Natural killer cell treated with Interleukin-12 subunit alpha and Interleukin-12 subunit beta and Interleukin-15 and Interleukin-18, amount 100 ng/mL, for 72 hours (primary cell): ENCODE measurements around the gene CTNNA1. TPM values are rescaled to one million over a fixed set of nuclear protein-coding genes. Genes with fewer than 3 reads are reported as not detected.
"Not testable (repeated sequence)": the region's sequence is repeated elsewhere in the genome, so short reads cannot be mapped to it uniquely, and the experiment has no call there.

Source experiments
- ATAC-seq, 2 donors: fragments of 150-1000 bp; cut with Tn5 transposase in 1 of 2; sonication (Bioruptor Pico), chemical (Tn5 transposase) in 1 of 2; 2 replicates each; pipeline ENCODE4 v1.10.0; 2021
- DNase-seq: peaks from one replicate; pipeline ENCODE4 v3.0.0; 2022; ENCODE audit warnings: low spot score
- H3K27ac Mint-ChIP-seq, 2 donors: 1 replicate in 1 of 2; 2 replicates in 1 of 2; pipeline ENCODE4 v1.8.0; 2022; ENCODE audit warnings: mixed read lengths in 2 of 2, mild to moderate bottlenecking in 1 of 2, moderate library complexity in 1 of 2
- H3K27me3 Mint-ChIP-seq, 2 donors: 1 replicate in 1 of 2; 2 replicates in 1 of 2; pipeline ENCODE4 v1.8.0; 2022; ENCODE audit warnings: mixed read lengths in 2 of 2
- H3K36me3 Mint-ChIP-seq: one replicate; pipeline ENCODE4 v1.8.0; 2022; ENCODE audit warnings: mixed read lengths
- H3K4me1 Mint-ChIP-seq, 2 donors: 1 replicate in 1 of 2; 2 replicates in 1 of 2; pipeline ENCODE4 v1.8.0; 2022; ENCODE audit warnings: low read depth in 2 of 2, mixed read lengths in 2 of 2, mild to moderate bottlenecking in 1 of 2
- H3K4me3 Mint-ChIP-seq: one replicate; pipeline ENCODE4 v1.8.0; 2022; ENCODE audit warnings: mixed read lengths
- H3K9me3 Mint-ChIP-seq: 2 replicates; pipeline ENCODE4 v1.8.0; 2022; ENCODE audit warnings: mixed read lengths
- total RNA-seq, 2 donors: library from RNA; stranded (reverse); gene quantifications; one replicate each; pipeline ENCODE4 v1.2.3, GENCODE V29; 2022

Gene CTNNA1
- total RNA-seq, 2 donors from 2014 or later, result 50.6 to 65.8 TPM

DNA sequence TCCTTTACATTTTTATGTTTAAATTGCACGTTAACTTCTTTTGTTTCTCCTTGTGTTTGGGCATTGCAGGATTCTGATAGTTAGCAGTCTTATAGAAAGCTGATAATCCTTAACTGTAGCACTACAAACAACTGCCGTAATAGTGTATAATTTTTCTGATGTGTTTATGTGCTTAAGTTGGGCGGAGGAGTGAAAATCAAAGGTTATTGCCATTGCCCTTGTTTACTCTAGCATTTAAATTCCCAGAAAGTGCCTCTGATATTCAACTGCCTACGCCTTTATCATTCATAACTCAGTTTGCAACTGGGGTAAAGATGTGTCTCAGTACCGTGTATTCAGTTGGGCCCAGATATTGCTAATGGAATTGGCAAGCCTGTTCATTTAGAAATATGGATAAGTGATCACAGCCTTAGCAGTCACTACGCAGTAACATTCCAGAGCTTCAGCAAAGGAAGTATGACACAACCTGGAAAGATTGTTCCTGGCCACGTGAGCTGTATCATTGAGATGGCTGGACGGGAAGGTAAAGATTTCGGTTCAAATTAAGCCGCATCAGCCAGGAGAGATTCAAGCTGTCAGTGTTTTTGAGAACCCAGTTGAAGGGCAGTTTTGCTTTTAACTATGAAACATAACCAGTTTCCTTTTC is 150.0 kb downstream of the CTNNA1 start:
- no peaks in the 10 kb centered on the region for H3K27me3 Mint-ChIP-seq
- no peak overlapping the region for H3K4me3 Mint-ChIP-seq
- DNase-seq (no peak), ATAC-seq (no peak)
- H3K36me3 Mint-ChIP-seq, result no peaks in the 10 kb centered on the region
- peaks cover 8 to 12% of the 10 kb centered on the region in 2 donors for H3K4me1 Mint-ChIP-seq
- H3K9me3 Mint-ChIP-seq, result no peaks in the 10 kb centered on the region
- no peak overlapping the region for H3K27ac Mint-ChIP-seq

DNA sequence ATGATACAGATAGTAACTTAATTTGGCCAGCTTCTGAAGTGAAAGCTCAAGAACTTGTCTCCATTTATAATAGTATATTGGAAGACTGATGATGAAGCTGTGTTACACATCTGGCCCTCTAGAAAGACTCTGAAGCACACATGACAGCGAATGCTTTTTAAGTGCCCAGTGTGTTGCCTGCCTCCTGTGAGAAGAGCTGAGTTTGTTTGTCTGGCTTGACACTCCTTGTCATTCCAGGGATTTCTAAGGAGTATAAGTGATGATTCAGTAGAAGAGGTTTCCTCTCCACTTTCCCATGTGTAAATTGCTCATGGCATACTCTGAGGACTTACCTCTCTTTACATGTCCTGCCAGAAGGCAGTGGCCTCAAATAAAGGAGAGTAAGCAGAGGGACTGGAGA is 152.3 kb downstream of the CTNNA1 start:
- Mint-ChIP-seq H3K4me1 (peaks cover 8 to 12% of the 10 kb centered on the region in 2 donors), H3K4me3 (no peak overlapping the region), H3K27ac (no peak overlapping the region), H3K36me3 (peaks cover 13% of the 10 kb centered on the region), H3K9me3 (no peaks in the 10 kb centered on the region), H3K27me3 (no peaks in the 10 kb centered on the region)
- ATAC-seq (no peak), DNase-seq (no peak)

DNA sequence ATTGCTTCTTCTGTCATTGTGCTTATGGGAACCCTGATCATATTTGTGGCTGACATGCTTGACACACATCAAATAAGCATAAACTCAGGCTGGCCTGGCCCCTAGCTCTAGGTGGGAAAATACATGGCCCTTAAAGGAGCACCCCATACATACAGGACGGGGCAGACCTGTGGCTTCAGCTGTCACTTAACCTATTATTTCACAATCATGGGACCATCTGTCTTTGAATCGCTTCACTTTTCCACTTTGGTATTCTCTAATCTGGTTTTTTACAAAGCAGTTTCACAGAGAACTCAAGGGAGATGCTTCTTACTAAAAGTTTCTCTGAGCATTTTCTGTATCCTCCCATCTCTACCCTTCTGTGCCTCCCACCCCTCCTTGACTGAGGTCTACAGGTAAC is 156.5 kb downstream of the CTNNA1 start:
- Mint-ChIP-seq H3K4me1 (peaks cover 4 to 7% of the 10 kb centered on the region in 2 donors), H3K4me3 (no peak overlapping the region), H3K9me3 (no peaks in the 10 kb centered on the region), H3K27ac (no peak overlapping the region), H3K36me3 (peaks cover 14% of the 10 kb centered on the region), H3K27me3 (no peaks in the 10 kb centered on the region)
- DNase-seq (no peak), ATAC-seq (no peak)

DNA sequence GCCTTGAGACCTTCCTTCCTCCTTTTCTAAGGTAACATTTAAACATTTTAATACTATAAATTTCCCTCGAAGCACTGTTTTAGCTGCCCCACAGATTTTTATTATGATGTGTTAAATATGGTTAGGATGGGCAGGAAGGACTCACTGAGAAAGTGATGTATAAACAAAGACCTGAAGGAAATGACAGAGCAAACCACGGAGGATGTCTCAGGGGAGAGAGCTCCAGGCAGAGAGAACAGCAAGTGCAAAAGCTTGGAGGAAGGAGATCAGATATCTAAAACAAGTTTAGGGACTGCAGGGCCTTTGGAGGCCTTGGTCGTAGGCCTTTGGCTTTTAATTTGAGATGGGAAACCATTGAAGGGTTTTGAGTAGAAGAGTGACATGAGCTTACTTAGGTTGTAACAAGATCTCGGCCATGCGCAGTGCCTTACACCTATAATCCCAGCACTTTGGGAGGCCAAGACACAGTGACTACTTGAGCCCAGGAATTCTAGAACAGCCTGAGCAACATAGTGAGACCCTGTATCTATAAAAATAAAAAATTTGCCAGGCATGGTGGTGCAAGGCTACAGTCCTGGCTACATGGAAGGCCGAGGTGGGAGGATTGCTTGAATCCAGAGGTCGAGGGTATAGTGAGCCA is 157.4 kb downstream of the CTNNA1 start:
- Mint-ChIP-seq H3K27me3 (no peaks in the 10 kb centered on the region), H3K36me3 (peaks cover 14% of the 10 kb centered on the region), H3K4me1 (peaks cover 4 to 7% of the 10 kb centered on the region in 2 donors), H3K4me3 (no peak overlapping the region), H3K9me3 (no peaks in the 10 kb centered on the region), H3K27ac (no peak overlapping the region)
- no peak for DNase-seq
- ATAC-seq, result no peak

DNA sequence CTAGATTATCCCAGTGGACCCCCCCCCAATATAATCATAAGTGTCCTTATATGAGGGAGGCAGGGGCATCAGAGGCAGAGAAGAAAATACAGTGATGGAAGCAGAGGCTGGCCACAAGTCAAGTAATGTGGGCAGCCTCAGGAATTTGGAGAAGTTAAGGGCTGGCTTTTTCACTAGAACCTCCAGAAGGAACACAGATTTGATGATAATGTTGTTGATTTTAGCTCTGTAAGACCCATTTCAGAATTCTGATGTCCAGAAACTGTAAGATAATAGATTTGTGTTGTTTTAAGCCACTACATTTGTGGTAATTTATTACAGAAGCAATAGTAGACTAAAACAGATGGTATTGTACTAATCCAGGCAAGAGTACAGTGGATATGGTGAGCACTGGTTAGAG is 158.2 kb downstream of the CTNNA1 start:
- ATAC-seq, result no peak
- H3K4me1 Mint-ChIP-seq, result peaks cover 4 to 7% of the 10 kb centered on the region in 2 donors
- H3K36me3 Mint-ChIP-seq, result peaks cover 14% of the 10 kb centered on the region
- no peaks in the 10 kb centered on the region for H3K27me3 Mint-ChIP-seq
- H3K4me3 Mint-ChIP-seq, result no peak overlapping the region
- no peaks in the 10 kb centered on the region for H3K9me3 Mint-ChIP-seq
- no peak for DNase-seq
- H3K27ac Mint-ChIP-seq, result no peak overlapping the region

DNA sequence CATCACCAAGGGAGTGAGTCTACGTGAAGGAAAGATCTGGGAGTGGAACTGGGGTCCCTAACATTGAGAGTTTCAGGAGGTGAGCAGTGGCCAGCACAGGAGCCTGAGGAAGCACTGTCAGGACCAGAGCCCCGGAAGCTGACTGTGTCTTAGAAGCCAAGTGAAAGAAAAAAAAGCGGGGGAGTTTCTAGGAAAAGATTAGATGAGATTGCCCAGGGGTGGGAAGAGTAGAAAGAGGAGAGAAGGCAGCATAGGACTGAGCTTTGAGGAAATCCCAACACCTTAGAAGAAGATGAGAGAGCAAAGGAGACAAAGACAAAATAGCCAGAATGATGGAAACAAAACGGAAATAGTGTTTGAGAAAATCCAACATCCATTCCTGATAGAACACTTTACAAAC is 158.9 kb downstream of the CTNNA1 start:
- peaks cover 14% of the 10 kb centered on the region for H3K36me3 Mint-ChIP-seq
- no peak overlapping the region for H3K4me3 Mint-ChIP-seq
- no peaks in the 10 kb centered on the region for H3K9me3 Mint-ChIP-seq
- no peak for DNase-seq
- H3K27me3 Mint-ChIP-seq, result no peaks in the 10 kb centered on the region
- ATAC-seq, result no peak
- H3K27ac Mint-ChIP-seq, result no peak overlapping the region
- H3K4me1 Mint-ChIP-seq, result peaks cover 4 to 7% of the 10 kb centered on the region in 2 donors

DNA sequence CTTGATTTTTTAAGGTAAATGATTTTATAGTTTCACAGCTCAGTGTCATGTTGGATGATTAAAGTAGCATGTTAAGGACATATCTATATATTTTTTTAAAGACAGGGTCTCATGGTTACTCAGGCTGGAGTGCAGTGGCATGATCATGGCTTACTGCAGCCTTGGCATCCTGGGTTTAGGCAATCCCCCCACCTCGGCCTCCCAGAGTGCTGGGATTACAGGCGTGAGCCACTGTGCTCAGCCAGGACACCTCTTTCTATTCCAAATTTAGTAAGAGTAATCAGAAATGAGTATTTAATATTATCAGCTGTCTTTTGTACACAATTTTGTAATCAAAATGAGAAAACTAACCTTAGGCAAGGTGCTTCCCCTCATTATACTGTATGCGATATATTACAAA is 160.5 kb downstream of the CTNNA1 start:
- DNase-seq, result no peak
- Mint-ChIP-seq H3K4me3 (no peak overlapping the region), H3K27me3 (no peaks in the 10 kb centered on the region), H3K36me3 (peaks cover 14% of the 10 kb centered on the region), H3K4me1 (peaks cover 4 to 7% of the 10 kb centered on the region in 2 donors), H3K9me3 (no peaks in the 10 kb centered on the region), H3K27ac (no peak overlapping the region)
- no peak for ATAC-seq

DNA sequence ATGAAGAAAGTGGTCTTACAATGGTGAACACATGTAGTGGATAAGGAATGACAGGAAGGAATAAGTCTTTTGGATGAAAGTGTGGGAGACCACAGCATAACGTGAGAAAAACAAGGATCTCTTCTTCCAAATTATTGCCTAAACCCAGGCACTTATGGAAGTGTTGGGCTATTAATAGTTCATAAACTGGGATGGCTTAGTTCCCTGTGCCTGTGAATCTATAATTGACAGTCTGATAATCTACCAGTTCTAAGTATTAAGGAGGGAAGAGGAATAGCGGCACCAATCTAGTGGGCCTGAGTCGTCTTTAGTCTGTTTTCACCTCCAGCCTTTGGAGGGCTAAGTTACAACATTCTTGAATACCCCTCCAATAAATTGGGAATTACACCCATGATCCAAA is 161.1 kb downstream of the CTNNA1 start:
- peaks cover 14% of the 10 kb centered on the region for H3K36me3 Mint-ChIP-seq
- ATAC-seq, result no peak
- peaks cover 4 to 7% of the 10 kb centered on the region in 2 donors for H3K4me1 Mint-ChIP-seq
- DNase-seq, result no peak
- no peak overlapping the region for H3K27ac Mint-ChIP-seq
- H3K4me3 Mint-ChIP-seq, result no peak overlapping the region
- H3K9me3 Mint-ChIP-seq, result no peaks in the 10 kb centered on the region
- H3K27me3 Mint-ChIP-seq, result no peaks in the 10 kb centered on the region

DNA sequence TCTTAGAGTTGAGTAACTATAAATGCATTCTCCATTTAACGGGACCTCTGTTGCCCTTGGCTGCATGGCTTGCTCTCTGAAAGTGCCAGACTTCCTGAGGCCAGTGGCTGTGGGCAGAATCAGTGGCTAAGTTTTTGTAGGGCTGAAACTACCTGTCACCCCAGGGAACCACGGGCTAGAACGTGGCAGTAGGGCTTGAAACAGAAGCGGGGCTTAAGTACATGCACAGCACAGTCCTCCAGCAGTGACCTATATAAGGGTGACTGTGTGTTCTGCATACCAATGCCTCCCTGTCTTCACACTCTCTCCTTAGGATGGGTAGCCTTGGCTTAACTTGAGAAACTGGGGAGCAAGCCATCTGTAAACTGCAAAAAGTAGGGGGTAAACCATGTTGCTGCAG is 165.5 kb downstream of the CTNNA1 start:
- Mint-ChIP-seq H3K27me3 (no peaks in the 10 kb centered on the region), H3K4me1 (no peaks in the 10 kb centered on the region), H3K36me3 (no peaks in the 10 kb centered on the region), H3K4me3 (no peak overlapping the region), H3K9me3 (no peaks in the 10 kb centered on the region), H3K27ac (no peak overlapping the region)
- DNase-seq (no peak), ATAC-seq (no peak)

DNA sequence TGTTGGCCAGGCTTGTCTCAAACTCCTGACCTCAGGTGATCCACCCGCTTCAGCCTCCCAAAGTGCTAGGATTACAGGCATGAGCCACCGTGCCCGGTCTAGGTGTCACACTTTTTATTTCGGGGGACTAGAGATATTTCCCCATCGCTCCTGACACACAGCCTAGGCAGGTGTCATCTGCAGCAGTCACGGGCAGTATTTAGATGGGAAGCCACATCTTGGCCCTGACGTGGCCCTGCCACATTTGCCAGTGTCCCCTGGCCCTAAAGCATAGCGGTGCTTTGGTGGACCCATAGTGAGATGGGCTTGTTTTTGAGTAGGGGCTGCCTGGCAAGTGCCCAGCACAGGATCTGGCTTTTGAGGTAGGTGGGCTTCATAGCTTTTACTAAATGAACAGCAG is 167.0 kb downstream of the CTNNA1 start:
- H3K4me1 Mint-ChIP-seq, result no peaks in the 10 kb centered on the region
- no peaks in the 10 kb centered on the region for H3K27me3 Mint-ChIP-seq
- no peak for DNase-seq
- ATAC-seq, result no peak
- no peak overlapping the region for H3K27ac Mint-ChIP-seq
- no peak overlapping the region for H3K4me3 Mint-ChIP-seq
- H3K36me3 Mint-ChIP-seq, result no peaks in the 10 kb centered on the region
- no peaks in the 10 kb centered on the region for H3K9me3 Mint-ChIP-seq

DNA sequence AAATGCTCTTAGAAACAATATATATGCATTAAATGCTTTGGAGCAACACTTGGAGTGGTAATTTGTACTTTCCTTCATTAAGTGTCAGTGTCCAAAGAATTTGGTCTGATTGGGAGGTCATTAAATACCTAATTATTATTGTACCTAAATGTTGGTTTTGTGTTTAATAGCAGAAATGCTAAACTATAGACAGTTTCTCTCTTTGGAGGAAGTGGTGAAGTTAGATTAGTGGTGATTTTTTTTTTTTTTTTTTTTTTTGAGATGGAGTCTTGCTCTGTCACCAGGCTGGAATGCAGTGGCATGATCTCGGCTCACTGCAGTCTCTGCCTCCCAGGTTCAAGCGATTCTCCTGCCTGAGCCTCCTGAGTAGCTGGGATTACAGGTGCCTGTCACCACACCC is 168.1 kb downstream of the CTNNA1 start:
- not testable (repeated sequence) for H3K4me3 Mint-ChIP-seq, ATAC-seq, DNase-seq, H3K9me3 Mint-ChIP-seq, H3K4me1 Mint-ChIP-seq, H3K36me3 Mint-ChIP-seq, H3K27me3 Mint-ChIP-seq, H3K27ac Mint-ChIP-seq

DNA sequence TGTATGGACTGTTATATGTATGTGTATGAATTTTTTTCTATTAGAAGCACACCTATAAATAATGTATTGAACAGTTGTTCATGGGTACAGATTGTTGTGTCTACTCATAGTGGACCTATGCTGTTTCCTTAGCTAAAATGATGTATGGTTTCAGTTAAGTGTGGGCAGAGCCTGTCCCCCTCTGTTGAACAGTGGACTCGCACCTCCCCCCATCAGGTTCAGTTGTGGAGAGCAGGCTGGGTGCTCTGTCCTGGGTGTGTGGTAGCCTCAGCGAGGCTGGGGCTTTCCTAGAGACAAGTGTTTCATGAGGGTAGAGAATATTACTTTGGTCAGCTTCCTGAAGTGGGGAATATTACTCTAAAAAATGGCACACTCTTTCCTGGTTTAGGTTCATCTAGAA is 169.3 kb downstream of the CTNNA1 start:
- Mint-ChIP-seq H3K36me3 (peaks cover 7% of the 10 kb centered on the region), H3K27me3 (no peaks in the 10 kb centered on the region), H3K9me3 (no peaks in the 10 kb centered on the region), H3K4me3 (no peak overlapping the region), H3K4me1 (no peaks in the 10 kb centered on the region), H3K27ac (no peak overlapping the region)
- DNase-seq, result no peak
- ATAC-seq, result no peak

DNA sequence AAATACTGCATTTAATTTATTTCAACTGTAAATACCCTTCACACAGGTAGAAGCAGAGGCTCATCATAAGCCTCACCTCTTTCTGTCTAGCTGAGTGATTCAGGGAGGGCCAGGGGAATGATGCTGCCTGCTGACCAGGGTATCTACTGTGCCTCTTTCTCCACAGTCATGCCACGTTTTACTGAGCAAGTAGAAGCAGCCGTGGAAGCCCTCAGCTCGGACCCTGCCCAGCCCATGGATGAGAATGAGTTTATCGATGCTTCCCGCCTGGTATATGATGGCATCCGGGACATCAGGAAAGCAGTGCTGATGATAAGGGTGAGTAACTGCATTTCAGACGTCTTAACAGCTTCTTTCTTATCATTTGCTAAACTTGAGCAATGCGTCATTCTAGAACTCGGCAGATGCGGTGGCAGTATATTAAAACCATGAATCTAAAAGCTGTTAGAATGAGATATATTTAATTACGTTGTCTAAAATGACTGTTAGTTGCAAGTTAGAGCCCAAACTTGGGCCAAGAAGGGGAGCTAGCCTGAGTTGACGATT is 171.9 kb downstream of the CTNNA1 start:
- Mint-ChIP-seq H3K4me1 (no peaks in the 10 kb centered on the region), H3K9me3 (no peaks in the 10 kb centered on the region), H3K36me3 (peaks cover 7% of the 10 kb centered on the region), H3K27ac (no peak overlapping the region), H3K27me3 (no peaks in the 10 kb centered on the region), H3K4me3 (no peak overlapping the region)
- ATAC-seq (no peak), DNase-seq (no peak)

DNA sequence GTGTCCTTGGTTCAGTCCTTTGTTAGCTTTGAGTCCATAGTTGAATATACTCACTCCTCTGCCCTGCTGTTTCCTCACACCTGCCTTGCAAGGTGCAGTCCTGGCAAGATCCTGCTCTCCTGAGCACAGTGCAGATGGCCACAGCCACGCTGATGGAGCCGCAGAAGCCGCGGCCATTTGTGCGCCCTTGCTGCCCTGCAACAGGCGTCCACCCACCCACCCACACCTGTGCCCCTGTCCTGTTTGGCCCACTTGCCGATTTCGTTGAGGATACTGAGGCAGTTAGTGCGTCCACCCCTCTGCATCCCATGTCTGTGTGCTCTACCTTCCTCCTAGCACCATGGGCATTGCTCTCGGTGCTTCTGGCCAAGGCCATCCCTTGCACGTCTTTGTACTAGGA is 173.0 kb downstream of the CTNNA1 start:
- Mint-ChIP-seq H3K36me3 (peaks cover 8% of the 10 kb centered on the region), H3K4me3 (no peak overlapping the region), H3K9me3 (no peaks in the 10 kb centered on the region), H3K27ac (no peak overlapping the region), H3K27me3 (no peaks in the 10 kb centered on the region), H3K4me1 (peaks cover 0 to 2% of the 10 kb centered on the region in 2 donors)
- DNase-seq (no peak), ATAC-seq (no peak)
